Measurements from ENCODE around the gene ZNF687. TPM values are rescaled to one million over a fixed set of nuclear protein-coding genes. Genes with fewer than 3 reads are reported as not detected.

The ZNF687 gene
- polyA plus RNA-seq, 1 of the 3 experiments (the other 2 are of a cell fraction) = 15.8 TPM

DNA sequence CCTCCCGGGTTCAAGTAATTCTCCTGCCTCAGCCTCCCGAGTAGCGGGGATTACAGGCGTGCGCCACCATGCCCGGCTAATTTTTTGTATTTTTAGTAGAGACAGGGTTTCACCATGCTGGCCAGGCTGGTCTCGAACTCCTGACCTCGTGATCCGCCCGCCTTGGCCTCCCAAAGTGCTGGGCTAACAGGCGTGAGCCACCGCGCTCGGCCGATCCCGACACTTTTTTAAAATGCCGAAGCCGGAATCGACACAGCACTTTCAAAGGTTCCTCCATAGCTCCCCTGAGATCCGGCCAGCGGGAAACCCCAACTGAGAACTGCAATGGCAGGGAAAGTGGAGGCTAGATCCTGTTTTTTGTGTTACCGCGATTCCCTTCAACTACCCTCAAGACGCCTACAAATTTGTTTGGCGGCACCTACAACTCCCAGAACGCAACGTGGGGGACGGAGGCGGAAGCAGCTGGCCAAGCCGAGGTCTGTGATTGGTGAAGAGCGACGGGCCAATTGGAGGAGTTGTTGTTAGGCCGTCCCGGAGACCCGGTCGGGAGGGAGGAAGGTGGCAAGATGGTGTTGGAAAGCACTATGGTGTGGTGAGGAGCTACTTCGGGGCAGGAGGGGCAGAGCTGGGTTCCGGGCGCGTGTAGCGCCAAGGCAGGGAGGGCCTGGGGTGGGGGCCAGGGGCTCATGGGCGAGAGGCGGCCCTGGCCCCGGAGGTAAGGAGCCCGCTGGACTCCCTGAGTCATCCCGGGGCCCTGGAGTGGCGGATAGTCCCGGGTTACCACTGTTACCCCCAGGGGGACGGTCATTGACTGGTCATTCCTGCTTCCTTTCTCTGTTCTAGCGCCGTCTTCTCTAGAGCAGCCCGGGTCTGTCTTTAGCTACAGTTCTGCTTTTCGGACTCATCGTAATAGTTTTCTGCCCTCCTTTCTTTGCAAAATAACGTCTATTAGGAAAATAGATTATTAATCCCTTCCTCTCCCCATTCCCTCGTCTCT is 27.6 kb upstream of the ZNF687 start, which contains the start of gene PSMD4 (continued):
- TF ChIP-seq REST (IDR thresholded peaks at IDR 0.05; ENCODE audit: low read depth, low read length) (0 out of 2 replicates have a peak, but pooled peaks have one; percentile 16), FOSL2 (IDR thresholded peaks at IDR 0.05; ENCODE audit: borderline replicate concordance, low read depth) (no peak), CHD2 (IDR thresholded peaks at IDR 0.05; ENCODE audit: low read length, partially characterized antibody) (peak; percentile 94), MXI1 (IDR thresholded peaks at IDR 0.05; ENCODE audit: low read depth, low read length) (peak; percentile 43), GATA2 (CRISPR knock-in tag; IDR thresholded peaks at IDR 0.05) (no peak), RXRA (IDR thresholded peaks at IDR 0.05; ENCODE audit: borderline replicate concordance, low read depth) (no peak), TCF12 (IDR thresholded peaks at IDR 0.05) (no peak), EZH2phosphoT487 (IDR thresholded peaks at IDR 0.05; ENCODE audit: borderline replicate concordance, low read depth) (no peak), RCOR1 (IDR thresholded peaks at IDR 0.05; ENCODE audit: low read length) (no peak), RAD21 (IDR thresholded peaks at IDR 0.05; ENCODE audit: low read length) (no peak)
- TF ChIP-seq, protein P1, sequence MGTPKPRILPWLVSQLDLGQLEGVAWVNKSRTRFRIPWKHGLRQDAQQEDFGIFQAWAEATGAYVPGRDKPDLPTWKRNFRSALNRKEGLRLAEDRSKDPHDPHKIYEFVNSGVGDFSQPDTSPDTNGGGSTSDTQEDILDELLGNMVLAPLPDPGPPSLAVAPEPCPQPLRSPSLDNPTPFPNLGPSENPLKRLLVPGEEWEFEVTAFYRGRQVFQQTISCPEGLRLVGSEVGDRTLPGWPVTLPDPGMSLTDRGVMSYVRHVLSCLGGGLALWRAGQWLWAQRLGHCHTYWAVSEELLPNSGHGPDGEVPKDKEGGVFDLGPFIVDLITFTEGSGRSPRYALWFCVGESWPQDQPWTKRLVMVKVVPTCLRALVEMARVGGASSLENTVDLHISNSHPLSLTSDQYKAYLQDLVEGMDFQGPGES (IDR thresholded peaks at IDR 0.05; ENCODE audit: low read depth, low read length) = no peak

GRCh38 chr1:151255381-151255780 is 26.7 kb upstream of the ZNF687 start:
- Histone ChIP-seq H2AFZ (ENCODE audit: low read depth) (no peak overlapping the region), H3K9me2 (no peaks in the 10 kb centered on the region), H3K4me2 (peak overlapping the region; percentile 84), H3K9ac (peak overlapping the region; percentile 85), H3K4me3 (ENCODE audit: low read depth in 2 of 2, low read length in 1 of 2) (peak overlapping the region; percentile 58 to 76), H3K27me3 (ENCODE audit: insufficient read depth) (no peaks in the 10 kb centered on the region), H4K20me1 (ENCODE audit: insufficient read depth) (peaks cover 15% of the 10 kb centered on the region; the same call in 1 of the 2 replicates), H3K27ac (ENCODE audit: low read depth in 2 of 2, low read length in 1 of 2) (peak overlapping the region; percentile 72 to 87), H3K4me1 (ENCODE audit: control insufficient read depth in 1 of 2, insufficient read depth in 2 of 2, low read depth in 1 of 2, low read length in 1 of 2) (peaks cover 0 to 4% of the 10 kb centered on the region in 2 experiments; a peak in 1 of 4 replicates), H3F3A (replicated peaks; ENCODE audit: insufficient read depth) (peaks cover 47% of the 10 kb centered on the region), H3K9me3 (no peaks in the 10 kb centered on the region), H3K36me3 (replicated peaks in 1 of 2; ENCODE audit: control insufficient read depth in 1 of 2, insufficient read depth in 2 of 2, low read length in 1 of 2) (peaks cover 1 to 11% of the 10 kb centered on the region in 2 experiments), H3K79me2 (ENCODE audit: insufficient read depth) (peaks cover 60% of the 10 kb centered on the region)
- peak; percentile 9 for DNase-seq
- WGBS (ENCODE audit: low lambda C conversion rate) = 10% methylated on average over 10 of the region's 10 CpGs
- ChIA-PET CTCF (interaction anchor here (1.0 to 1.6 kb wide), 3 partner anchors 18 to 156 kb away, joined by 3 to 5 read pairs (median 4); partner anchors contain the start of gene ZNF687), POLR2A (interaction anchor here (0.9 to 1.8 kb wide), 4 partner anchors 26 to 566 kb away, joined by 3 to 11 read pairs (median 5); partner anchors contain the start of genes VPS72 and ZNF687)
- no peak for TF ChIP-seq NFIC (IDR thresholded peaks at IDR 0.05; ENCODE audit: borderline replicate concordance)
- TF ChIP-seq TCF12 (IDR thresholded peaks at IDR 0.05) = no peak
- TF ChIP-seq MXI1 (IDR thresholded peaks at IDR 0.05; ENCODE audit: low read depth, low read length) = no peak
- TF ChIP-seq JUND (IDR thresholded peaks at IDR 0.05) = no peak
- TF ChIP-seq MEF2A (IDR thresholded peaks at IDR 0.05; ENCODE audit: borderline replicate concordance, low read depth) = no peak
- TF ChIP-seq TAF1 (IDR thresholded peaks at IDR 0.05; ENCODE audit: borderline replicate concordance, low read depth, low read length) = no peak
- TF ChIP-seq NRF1 (IDR thresholded peaks at IDR 0.05; ENCODE audit: low read depth, low read length) = no peak
- no peak for TF ChIP-seq YY1 (IDR thresholded peaks at IDR 0.05; ENCODE audit: low read depth)
- TF ChIP-seq SMC3 (IDR thresholded peaks at IDR 0.05; ENCODE audit: low read depth, low read length) = no peak
- TF ChIP-seq, protein P2, sequence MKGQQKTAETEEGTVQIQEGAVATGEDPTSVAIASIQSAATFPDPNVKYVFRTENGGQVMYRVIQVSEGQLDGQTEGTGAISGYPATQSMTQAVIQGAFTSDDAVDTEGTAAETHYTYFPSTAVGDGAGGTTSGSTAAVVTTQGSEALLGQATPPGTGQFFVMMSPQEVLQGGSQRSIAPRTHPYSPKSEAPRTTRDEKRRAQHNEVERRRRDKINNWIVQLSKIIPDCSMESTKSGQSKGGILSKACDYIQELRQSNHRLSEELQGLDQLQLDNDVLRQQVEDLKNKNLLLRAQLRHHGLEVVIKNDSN (IDR thresholded peaks at IDR 0.05; ENCODE audit: borderline replicate concordance, low read depth) = no peak
